GM10266 (cell line): Measurements from ENCODE around the gene FYCO1.

ENCODE experiments used
- DNase-seq: peaks from one replicate; pipeline ENCODE4 v3.0.0; 2012; ENCODE audit errors: extremely low spot score
- CTCF ChIP-seq: IDR thresholded peaks from 2 replicates; pipeline ENCODE4 v1.5.1; 2012; ENCODE audit warnings: mild to moderate bottlenecking, low read depth; ENCODE audit not compliant: control insufficient read depth, insufficient read depth; ENCODE audit errors: missing control alignments

The FYCO1 gene

GRCh38 chr3:45905755-45906154, 89.9 kb downstream of the FYCO1 start:
- no peak for TF ChIP-seq CTCF
- DNase-seq: no peak

- no peak for TF ChIP-seq CTCF
- peak; percentile 58 for DNase-seq
Observed at GRCh38 chr3:45904931-45905330, 90.7 kb downstream of the FYCO1 start.

GRCh38 chr3:45896956-45897355, 98.7 kb downstream of the FYCO1 start:
- DNase-seq: no peak

GRCh38 chr3:45895686-45896468, 99.7 kb downstream of the FYCO1 start:
- TF ChIP-seq CTCF: no peak
- DNase-seq: no peak

More at GRCh38 chr3:45896956-45897355, 98.7 kb downstream of the FYCO1 start:
- TF ChIP-seq CTCF: no peak

GRCh38 chr3:45894015-45894414, 101.6 kb downstream of the FYCO1 start:
- no peak for DNase-seq
- no peak for TF ChIP-seq CTCF

GRCh38 chr3:45892161-45892560, 103.5 kb downstream of the FYCO1 start:
- no peak for DNase-seq
- no peak for TF ChIP-seq CTCF

GRCh38 chr3:45890405-45890804, 105.2 kb downstream of the FYCO1 start:
- TF ChIP-seq CTCF: no peak
- no peak for DNase-seq
